Inflammatory macrophage treated with lipopolysaccharide for 4 hours (primary cell): ENCODE measurements around the gene NUCB1.

Source experiments
- DNase-seq: peaks from one replicate; pipeline ENCODE4 v3.0.0-alpha.2; 2020

Gene NUCB1

GRCh38 chr19:48964205-48965039 is 64.3 kb downstream of the NUCB1 start:
- no peak for DNase-seq

GRCh38 chr19:48965040-48965805 is 65.1 kb downstream of the NUCB1 start, which contains the start of gene FTL:
TSS of gene FTL (plus strand) at chr19:48965309. CDS start at chr19:48965508, 199 bp downstream.
- DNase-seq, result peak; percentile 97

- DNase-seq, result peak; percentile 85
These were observed 65.9 kb downstream of the NUCB1 start for GRCh38 chr19:48965806-48966540.

GRCh38 chr19:48966541-48967345 is 66.6 kb downstream of the NUCB1 start:
- DNase-seq, result peak; percentile 65

GRCh38 chr19:48967346-48968178 is 67.5 kb downstream of the NUCB1 start:
- peak; percentile 98 for DNase-seq

GRCh38 chr19:48968179-48968661 is 68.1 kb downstream of the NUCB1 start:
- no peak for DNase-seq

GRCh38 chr19:48968813-48969218 is 68.7 kb downstream of the NUCB1 start:
- DNase-seq, result no peak

GRCh38 chr19:48969276-48970138 is 69.4 kb downstream of the NUCB1 start:
- peak; percentile 44 for DNase-seq

- DNase-seq, result no peak
These were observed 70.1 kb downstream of the NUCB1 start for GRCh38 chr19:48970139-48970766.

GRCh38 chr19:48970923-48971395 is 70.8 kb downstream of the NUCB1 start:
- DNase-seq, result peak; percentile 84
